C4-2B (cell line): ENCODE measurements around the gene FAM98B.

ENCODE experiments used
- H3K27ac ChIP-seq: fragments of 450-650 bp; 2 replicates; pipeline ENCODE4 v1.5.1; 2017
- CTCF ChIP-seq: fragments of 450-650 bp; conservative IDR thresholded peaks from 2 replicates; pipeline ENCODE4 v1.5.1; 2017; ENCODE audit warnings: mild to moderate bottlenecking
- ZFX ChIP-seq: fragments of 450-650 bp; IDR thresholded peaks from 2 replicates; pipeline ENCODE4 v1.6.1; 2017

The FAM98B gene

DNA sequence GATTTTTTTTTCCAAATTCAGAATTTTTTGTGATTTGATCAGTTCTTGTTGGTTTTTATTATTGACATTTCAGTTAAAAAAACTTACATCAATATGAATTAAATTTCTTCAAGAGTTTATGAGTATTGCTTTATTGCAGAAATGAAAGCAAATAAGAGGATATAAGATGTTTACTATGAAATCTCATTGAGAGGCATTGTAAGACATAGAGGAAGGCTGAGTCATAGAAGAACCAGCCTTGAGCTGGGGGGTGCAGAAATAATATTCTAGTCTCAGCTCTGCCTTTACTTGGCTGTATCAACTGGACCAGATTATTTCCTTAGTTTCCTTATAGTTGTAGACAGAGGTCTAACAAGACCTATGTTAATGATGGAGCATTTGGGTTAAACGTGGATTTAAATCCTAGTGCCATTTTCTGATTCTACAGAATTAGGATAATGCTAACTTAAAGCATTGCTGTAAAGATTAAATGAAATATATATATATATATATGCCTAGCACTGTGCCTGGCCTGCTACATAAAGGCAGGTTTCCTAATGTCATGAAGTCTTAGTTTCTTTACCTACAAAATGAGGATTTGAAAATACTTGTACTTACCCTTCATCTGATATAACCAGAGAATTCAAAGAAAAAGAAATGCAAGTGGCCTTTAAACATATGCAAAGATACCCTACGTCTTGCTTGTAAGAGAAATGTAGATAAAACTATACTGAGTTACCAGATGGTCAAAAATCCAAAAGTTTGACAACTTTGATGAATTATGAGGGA lies 7.3 kb downstream of the FAM98B start:
- TF ChIP-seq CTCF: no peak
- TF ChIP-seq ZFX: no peak
- no peak overlapping the region for H3K27ac ChIP-seq

GRCh38 chr15:38463893-38464292 lies 10.0 kb downstream of the FAM98B start:
- no peak for TF ChIP-seq ZFX
- no peak for TF ChIP-seq CTCF
- H3K27ac ChIP-seq: no peak overlapping the region

GRCh38 chr15:38464675-38465074 lies 10.7 kb downstream of the FAM98B start:
- H3K27ac ChIP-seq: no peak overlapping the region
- TF ChIP-seq ZFX (no peak), CTCF (no peak)

DNA sequence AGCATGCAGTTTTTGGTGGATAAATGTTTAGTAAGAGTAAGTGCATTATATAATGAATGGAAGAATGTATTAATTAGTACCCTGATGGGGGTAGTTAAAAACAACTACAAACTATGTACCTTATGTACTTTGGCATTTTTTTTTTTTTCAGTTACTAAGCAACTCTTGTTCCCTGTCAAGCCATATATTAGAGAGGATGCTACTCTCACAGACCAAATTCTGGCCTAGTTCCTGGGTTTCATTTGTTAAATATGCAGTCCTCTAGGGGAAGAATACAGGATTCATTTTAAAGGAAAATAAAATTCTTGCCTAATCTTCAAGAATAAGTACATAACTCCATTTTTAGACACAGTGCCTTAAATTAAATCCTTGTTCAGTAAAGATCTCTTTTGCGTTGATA lies 16.9 kb downstream of the FAM98B start:
- TF ChIP-seq CTCF (no peak), ZFX (no peak)
- no peak overlapping the region for H3K27ac ChIP-seq

DNA sequence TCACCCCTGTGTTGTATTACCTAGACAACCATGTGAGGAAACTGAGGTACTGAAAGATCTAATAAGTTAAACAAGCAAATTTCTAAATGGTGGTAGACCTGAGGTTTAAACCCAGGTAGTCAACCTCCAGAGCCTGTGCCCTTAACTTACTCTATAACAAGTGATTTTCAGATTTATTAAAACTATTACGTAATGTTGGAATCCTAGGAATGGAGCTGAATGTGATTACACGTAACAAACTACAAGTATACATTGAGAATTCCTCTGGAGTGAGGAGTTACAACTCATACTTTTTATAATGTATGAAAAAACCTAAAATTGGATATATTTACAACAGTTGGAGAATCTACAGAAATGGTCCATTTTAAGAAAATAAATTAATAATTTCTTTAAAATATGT lies 18.0 kb downstream of the FAM98B start:
- H3K27ac ChIP-seq: no peak overlapping the region
- no peak for TF ChIP-seq CTCF
- no peak for TF ChIP-seq ZFX

DNA sequence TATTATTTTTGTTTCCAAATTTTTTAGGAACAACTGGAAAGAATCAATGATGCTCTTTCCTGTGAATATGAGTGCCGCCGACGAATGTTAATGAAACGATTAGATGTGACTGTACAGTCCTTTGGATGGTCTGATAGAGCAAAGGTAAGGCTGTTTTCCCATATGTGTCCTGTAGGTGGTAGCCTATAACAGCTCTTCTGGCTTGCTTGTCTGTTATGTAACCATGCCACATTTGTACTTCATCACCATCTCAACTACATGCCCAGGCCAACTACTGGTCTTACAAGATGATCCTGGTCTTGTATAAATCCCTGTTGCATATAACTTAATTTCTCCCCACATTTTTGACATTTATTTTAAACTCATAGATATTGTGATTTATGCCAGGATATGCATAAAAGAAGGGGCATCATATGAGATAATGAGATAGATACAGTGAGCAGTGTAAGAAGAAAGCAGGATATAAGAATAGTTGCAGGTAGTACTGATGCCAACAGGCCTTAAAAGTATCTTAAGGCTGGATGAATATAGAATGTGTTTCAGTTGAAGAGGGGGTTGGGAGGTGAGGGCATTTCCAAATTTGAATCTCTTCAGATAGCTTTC lies 20.3 kb downstream of the FAM98B start:
- no peak for TF ChIP-seq ZFX
- peak; percentile 82 for TF ChIP-seq CTCF
- H3K27ac ChIP-seq: no peak overlapping the region

GRCh38 chr15:38475361-38475760 lies 21.4 kb downstream of the FAM98B start:
- TF ChIP-seq ZFX (no peak), CTCF (no peak)
- H3K27ac ChIP-seq: no peak overlapping the region
